OCI-LY7 (cell line): ENCODE results near the gene NCOA3. TPM values are rescaled to one million over a fixed set of nuclear protein-coding genes. Genes with fewer than 3 reads are reported as not detected.

Source experiments
- BruUV-seq: library from RNA; stranded (reverse); fragments of 400-500 nt; replicated peaks from 2 replicates; lab custom pipeline; 2021; lab: Mats Ljungman, UMichigan
- CTCF ChIA-PET: fragments of 300-600 bp; sonication (Branson Sonifier 250); formaldehyde crosslinking; loops from one replicate; lab custom pipeline; 2022; ENCODE audit warnings: antibody characterized with exemption; ENCODE audit not compliant: unreplicated experiment; lab: Charles Lee
- POLR2A ChIA-PET: fragments of 300-600 bp; sonication (Branson Sonifier 250); formaldehyde crosslinking; loops from one replicate; lab custom pipeline; 2022; ENCODE audit warnings: antibody characterized with exemption; lab: Charles Lee
- DNase-seq: peaks from one replicate; pipeline ENCODE4 v3.0.0-alpha.2; 2015; ENCODE audit warnings: low spot score
- H2AFZ ChIP-seq: fragments of 200-600 bp; sonication (generic), shearing (Covaris generic); 2 replicates; pipeline ENCODE4 v1.6.1; 2014; ENCODE audit warnings: mild to moderate bottlenecking, antibody characterized with exemption, low read length, moderate library complexity
- H3K27ac ChIP-seq: fragments of 200-600 bp; sonication (generic); 2 replicates; pipeline ENCODE4 v1.5.1; 2014; ENCODE audit warnings: mixed run types, low read depth, mild to moderate bottlenecking, moderate library complexity, low read length, inconsistent platforms; ENCODE audit not compliant: poor library complexity, severe bottlenecking
- H3K36me3 ChIP-seq: fragments of 200-600 bp; sonication (generic); 2 replicates; pipeline ENCODE4 v1.6.1; 2014; ENCODE audit warnings: mild to moderate bottlenecking, antibody characterized with exemption, low read length, moderate library complexity, mixed read lengths; ENCODE audit not compliant: insufficient read depth
- H3K4me1 ChIP-seq: fragments of 200-600 bp; sonication (generic); 2 replicates; pipeline ENCODE4 v1.5.1; 2014; ENCODE audit warnings: mild to moderate bottlenecking, low read length; ENCODE audit not compliant: insufficient read depth, poor library complexity, severe bottlenecking
- H3K4me2 ChIP-seq: fragments of 200-600 bp; sonication (generic); 2 replicates; pipeline ENCODE4 v1.6.1; 2014; ENCODE audit warnings: mild to moderate bottlenecking, low read length
- H3K4me3 ChIP-seq: fragments of 200-600 bp; sonication (generic); 2 replicates; pipeline ENCODE4 v1.5.1; 2014; ENCODE audit warnings: mild to moderate bottlenecking, low read depth, low read length; ENCODE audit not compliant: poor library complexity, severe bottlenecking
- H3K79me2 ChIP-seq: fragments of 200-600 bp; sonication (generic); 2 replicates; pipeline ENCODE4 v1.6.1; 2016; ENCODE audit warnings: low read depth, mild to moderate bottlenecking, low read length, moderate library complexity, mixed read lengths; ENCODE audit not compliant: insufficient read depth
- H3K9me2 ChIP-seq: fragments of 200-600 bp; sonication (generic); 2 replicates; pipeline ENCODE4 v1.6.1; 2016; ENCODE audit warnings: mild to moderate bottlenecking, low read length, mixed read lengths; ENCODE audit not compliant: insufficient read depth
- H3K9me3 ChIP-seq: fragments of 200-600 bp; sonication (generic); 2 replicates; pipeline ENCODE4 v1.6.1; 2014; ENCODE audit warnings: mild to moderate bottlenecking, mixed run types, low read length, mixed read lengths
- H4K20me1 ChIP-seq: fragments of 200-600 bp; sonication (generic); 2 replicates; pipeline ENCODE4 v1.6.1; 2014; ENCODE audit warnings: mild to moderate bottlenecking, antibody characterized with exemption, low read length, moderate library complexity, mixed read lengths; ENCODE audit not compliant: insufficient read depth
- EZH2phosphoT487 ChIP-seq: fragments of 200-600 bp; sonication (generic); IDR thresholded peaks from 2 replicates; pipeline ENCODE4 v1.6.1; 2018; ENCODE audit warnings: low read depth, borderline replicate concordance, mild to moderate bottlenecking, mixed run types, antibody characterized with exemption, low read length, moderate library complexity, mixed read lengths
- intact Hi-C: fragments of 100-400 bp; cut with micrococcal nuclease; formaldehyde crosslinking; loops from one replicate; pipeline ENCODE4 v1.10.0; 2022; ENCODE audit not compliant: unreplicated experiment
- total RNA-seq, 2 experiments: library from RNA; depleted of rRNA in 1 of 2; stranded (reverse); fragments of >200 nt in 1 of 2; shearing (Covaris generic) in 1 of 2; gene quantifications; 2 replicates each; pipeline ENCODE4 v1.2.3, GENCODE V29; 2014 to 2022
- TF ChIP-seq, protein P1 (sequence below): fragments of 200-600 bp; sonication (generic); conservative IDR thresholded peaks from 2 replicates; pipeline ENCODE4 v1.5.1; 2014; ENCODE audit warnings: mild to moderate bottlenecking, antibody characterized with exemption, low read length, moderate library complexity, mixed read lengths

The NCOA3 gene
- total RNA-seq, 2 experiments from 2014 or later: 50.5 to 75.6 TPM

DNA sequence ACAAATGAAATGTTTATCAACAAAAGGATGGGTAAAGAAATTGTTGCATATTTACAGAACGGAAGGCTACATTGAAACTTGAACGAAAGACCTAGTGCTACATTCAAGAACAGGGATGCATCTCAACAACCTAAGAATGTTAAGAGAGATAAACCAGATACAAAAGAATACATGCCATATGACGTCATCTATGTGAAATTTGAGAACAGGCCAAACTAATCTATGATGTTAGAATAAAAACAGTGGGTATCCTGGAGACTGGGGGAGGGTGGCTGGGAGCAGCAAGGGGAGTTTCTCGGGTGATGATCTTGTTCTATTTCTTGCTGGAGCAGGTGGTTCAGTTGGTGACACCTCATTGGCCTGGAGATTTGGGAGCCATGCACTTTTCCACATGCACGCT, 202.1 kb downstream of the NCOA3 start:
- H3K36me3 ChIP-seq: no peaks in the 10 kb centered on the region
- POLR2A ChIA-PET: interaction anchor here (0.6 kb wide), 1 partner anchor 47 kb away, joined by 3 read pairs; no protein-coding TSS in a partner anchor
- no peaks in the 10 kb centered on the region for H4K20me1 ChIP-seq
- H3K9me2 ChIP-seq: no peaks in the 10 kb centered on the region
- H2AFZ ChIP-seq: no peak overlapping the region
- H3K4me2 ChIP-seq: no peak overlapping the region
- TF ChIP-seq EZH2phosphoT487: no peak
- TF ChIP-seq, protein P1, sequence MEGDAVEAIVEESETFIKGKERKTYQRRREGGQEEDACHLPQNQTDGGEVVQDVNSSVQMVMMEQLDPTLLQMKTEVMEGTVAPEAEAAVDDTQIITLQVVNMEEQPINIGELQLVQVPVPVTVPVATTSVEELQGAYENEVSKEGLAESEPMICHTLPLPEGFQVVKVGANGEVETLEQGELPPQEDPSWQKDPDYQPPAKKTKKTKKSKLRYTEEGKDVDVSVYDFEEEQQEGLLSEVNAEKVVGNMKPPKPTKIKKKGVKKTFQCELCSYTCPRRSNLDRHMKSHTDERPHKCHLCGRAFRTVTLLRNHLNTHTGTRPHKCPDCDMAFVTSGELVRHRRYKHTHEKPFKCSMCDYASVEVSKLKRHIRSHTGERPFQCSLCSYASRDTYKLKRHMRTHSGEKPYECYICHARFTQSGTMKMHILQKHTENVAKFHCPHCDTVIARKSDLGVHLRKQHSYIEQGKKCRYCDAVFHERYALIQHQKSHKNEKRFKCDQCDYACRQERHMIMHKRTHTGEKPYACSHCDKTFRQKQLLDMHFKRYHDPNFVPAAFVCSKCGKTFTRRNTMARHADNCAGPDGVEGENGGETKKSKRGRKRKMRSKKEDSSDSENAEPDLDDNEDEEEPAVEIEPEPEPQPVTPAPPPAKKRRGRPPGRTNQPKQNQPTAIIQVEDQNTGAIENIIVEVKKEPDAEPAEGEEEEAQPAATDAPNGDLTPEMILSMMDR: no peak
- intact Hi-C loops: no loop called here
- H3K9me3 ChIP-seq: no peaks in the 10 kb centered on the region
- BruUV-seq: no TSS peak
- no peak for DNase-seq
- H3K4me1 ChIP-seq: no peaks in the 10 kb centered on the region
- no peaks in the 10 kb centered on the region for H3K79me2 ChIP-seq
- no peak overlapping the region for H3K4me3 ChIP-seq
- H3K27ac ChIP-seq: no peak overlapping the region
- CTCF ChIA-PET: no interaction called here

DNA sequence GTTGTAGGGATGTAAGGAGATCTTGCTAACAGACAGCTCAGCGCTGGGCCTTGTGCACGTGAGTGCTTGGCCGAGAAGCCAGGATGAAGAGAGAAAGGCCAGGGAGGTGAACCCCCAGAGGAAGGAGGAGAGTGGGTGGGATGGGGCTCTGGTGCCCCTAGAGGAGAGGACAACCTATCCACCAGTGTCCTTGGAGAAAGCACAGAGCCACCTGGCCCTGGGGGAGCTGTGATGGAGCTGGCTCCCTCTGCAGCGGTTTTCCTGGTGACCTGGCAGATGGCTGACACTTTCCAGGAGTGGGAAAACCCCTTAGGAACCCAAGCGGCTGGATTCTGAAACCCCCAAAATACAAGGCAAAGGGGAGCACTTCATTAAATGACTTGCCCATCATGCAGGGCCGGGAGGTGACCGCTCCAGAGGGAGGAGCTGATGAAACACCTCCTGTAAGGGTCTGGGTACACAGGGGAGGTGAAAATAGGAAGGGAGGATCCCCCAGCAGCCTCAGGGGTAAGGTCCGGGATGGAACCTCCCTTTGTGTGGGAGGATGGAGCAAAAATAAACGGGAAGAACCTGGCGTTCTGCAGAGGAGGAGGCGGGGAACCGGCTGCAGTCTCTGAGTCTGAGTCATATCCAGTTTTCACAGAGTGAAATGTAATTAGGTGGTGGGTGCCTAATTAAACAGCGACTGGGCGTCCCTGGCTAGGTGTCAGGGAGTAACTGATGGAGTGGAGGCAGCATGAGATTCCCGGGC, 203.2 kb downstream of the NCOA3 start:
- no TSS peak for BruUV-seq
- ChIA-PET CTCF (no interaction called here), POLR2A (interaction anchor here (0.6 kb wide), 1 partner anchor 150 kb away, joined by 3 read pairs; no protein-coding TSS in a partner anchor)
- H3K27ac ChIP-seq: no peak overlapping the region
- TF ChIP-seq, protein P1: no peak
- no peak for TF ChIP-seq EZH2phosphoT487
- intact Hi-C loops: no loop called here
- no peaks in the 10 kb centered on the region for H3K4me1 ChIP-seq
- no peaks in the 10 kb centered on the region for H4K20me1 ChIP-seq
- H3K9me3 ChIP-seq: no peaks in the 10 kb centered on the region
- H2AFZ ChIP-seq: no peak overlapping the region
- H3K36me3 ChIP-seq: no peaks in the 10 kb centered on the region
- no peak for DNase-seq
- H3K9me2 ChIP-seq: no peaks in the 10 kb centered on the region
- no peaks in the 10 kb centered on the region for H3K79me2 ChIP-seq
- no peak overlapping the region for H3K4me3 ChIP-seq
- H3K4me2 ChIP-seq: no peak overlapping the region

DNA sequence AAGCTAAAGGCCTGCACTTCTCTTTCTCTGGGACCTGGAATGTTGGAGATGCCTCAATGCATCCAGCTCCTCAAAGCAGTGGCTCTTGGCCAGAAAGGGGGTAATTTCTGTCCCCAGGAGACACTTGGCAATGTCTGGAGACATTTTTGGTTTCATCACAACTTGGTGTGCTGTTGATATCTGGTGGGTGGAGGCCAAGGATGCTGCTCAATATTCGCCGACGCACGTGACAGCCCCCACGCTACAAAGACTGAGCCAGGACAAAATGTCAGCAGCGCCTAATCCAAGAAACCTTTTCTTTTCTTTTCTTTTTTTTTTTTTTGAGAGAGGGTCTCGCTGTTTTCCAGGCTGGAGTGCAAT, 203.8 kb downstream of the NCOA3 start:
- Histone ChIP-seq H3K9me2 (no peaks in the 10 kb centered on the region), H3K4me2 (no peak overlapping the region), H3K36me3 (no peaks in the 10 kb centered on the region), H3K79me2 (no peaks in the 10 kb centered on the region), H3K4me3 (no peak overlapping the region), H2AFZ (no peak overlapping the region), H4K20me1 (no peaks in the 10 kb centered on the region), H3K27ac (no peak overlapping the region), H3K4me1 (no peaks in the 10 kb centered on the region), H3K9me3 (no peaks in the 10 kb centered on the region)
- POLR2A ChIA-PET: no interaction called here
- CTCF ChIA-PET: no interaction called here
- BruUV-seq: no TSS peak
- DNase-seq: no peak
- no peak for TF ChIP-seq EZH2phosphoT487
- TF ChIP-seq, protein P1: no peak
- intact Hi-C loops: no loop called here
